WTC11 (cell line): Measurements from ENCODE around the gene HTR4.

Source experiments
- GRHL2 ChIP-seq: fragments of 250-450 bp; sonication (Bioruptor Pico); IDR thresholded peaks from 2 replicates; pipeline ENCODE4 v1.8.0; 2022; ENCODE audit warnings: mild to moderate bottlenecking, moderate library complexity; ENCODE audit not compliant: insufficient replicate concordance, severe bottlenecking
- NR2C2 ChIP-seq: sonication (generic); formaldehyde crosslinking; IDR thresholded peaks from 2 replicates; pipeline ENCODE4 v1.8.0; 2022; ENCODE audit warnings: mild to moderate bottlenecking, missing genetic modification reagents
- NR3C1 ChIP-seq: sonication (generic); formaldehyde crosslinking; conservative IDR thresholded peaks from 2 replicates; pipeline ENCODE4 v1.8.1; 2023; ENCODE audit warnings: low read depth, mild to moderate bottlenecking, missing genetic modification reagents
- TF ChIP-seq, protein P1 (sequence below): fragments of 200-600 bp; IDR thresholded peaks from 2 replicates; pipeline ENCODE4 v1.8.0; 2022; ENCODE audit warnings: antibody characterized with exemption
- TF ChIP-seq, protein P2 (sequence below): sonication (generic); formaldehyde crosslinking; IDR thresholded peaks from 2 replicates; pipeline ENCODE4 v1.8.0; 2022; ENCODE audit warnings: mild to moderate bottlenecking, missing genetic modification reagents
- TF ChIP-seq, protein P3 (sequence below): sonication (generic); formaldehyde crosslinking; IDR thresholded peaks from 2 replicates; pipeline ENCODE4 v1.8.0; 2023; ENCODE audit warnings: mild to moderate bottlenecking, missing genetic modification reagents

DNA sequence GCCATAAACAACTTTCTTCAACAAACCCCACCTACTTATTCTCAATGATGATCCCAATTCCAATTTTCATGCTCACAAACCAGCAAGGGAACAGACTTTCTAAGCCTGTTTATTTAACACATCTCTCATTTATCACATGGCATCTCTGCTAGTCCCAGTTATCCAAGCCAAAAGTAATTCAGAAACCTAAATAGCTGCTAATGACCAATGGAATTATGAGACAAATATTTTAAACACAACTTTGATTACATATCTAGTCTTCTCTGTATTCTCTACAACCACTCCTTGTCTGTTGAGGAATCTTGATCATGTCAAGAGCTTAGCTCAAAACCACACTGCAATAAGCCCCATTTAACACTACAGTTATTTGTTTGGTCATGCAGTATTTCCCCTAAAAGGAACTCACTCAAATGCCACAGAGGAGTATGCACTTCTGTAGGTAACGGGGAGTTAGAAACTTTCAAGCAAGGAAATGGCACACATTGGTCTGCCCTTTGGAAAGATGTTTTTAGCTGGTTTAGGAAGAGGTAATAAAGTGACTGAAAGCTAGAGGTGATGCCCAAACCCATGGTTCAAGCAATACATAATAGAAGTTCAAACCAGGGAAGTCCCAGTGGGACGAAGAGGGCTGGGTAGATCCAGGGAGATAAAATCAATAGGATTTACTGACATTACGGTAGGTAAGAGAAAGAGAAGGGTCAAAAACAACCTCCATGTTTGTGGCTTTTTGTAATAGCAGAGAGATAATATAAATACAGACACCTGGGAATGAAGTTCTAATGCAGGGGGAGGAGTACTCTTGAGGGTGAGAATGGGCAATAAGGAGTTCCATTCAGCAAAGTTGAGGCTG, 42.1 kb upstream of the HTR4 start:
- TF ChIP-seq, protein P1, sequence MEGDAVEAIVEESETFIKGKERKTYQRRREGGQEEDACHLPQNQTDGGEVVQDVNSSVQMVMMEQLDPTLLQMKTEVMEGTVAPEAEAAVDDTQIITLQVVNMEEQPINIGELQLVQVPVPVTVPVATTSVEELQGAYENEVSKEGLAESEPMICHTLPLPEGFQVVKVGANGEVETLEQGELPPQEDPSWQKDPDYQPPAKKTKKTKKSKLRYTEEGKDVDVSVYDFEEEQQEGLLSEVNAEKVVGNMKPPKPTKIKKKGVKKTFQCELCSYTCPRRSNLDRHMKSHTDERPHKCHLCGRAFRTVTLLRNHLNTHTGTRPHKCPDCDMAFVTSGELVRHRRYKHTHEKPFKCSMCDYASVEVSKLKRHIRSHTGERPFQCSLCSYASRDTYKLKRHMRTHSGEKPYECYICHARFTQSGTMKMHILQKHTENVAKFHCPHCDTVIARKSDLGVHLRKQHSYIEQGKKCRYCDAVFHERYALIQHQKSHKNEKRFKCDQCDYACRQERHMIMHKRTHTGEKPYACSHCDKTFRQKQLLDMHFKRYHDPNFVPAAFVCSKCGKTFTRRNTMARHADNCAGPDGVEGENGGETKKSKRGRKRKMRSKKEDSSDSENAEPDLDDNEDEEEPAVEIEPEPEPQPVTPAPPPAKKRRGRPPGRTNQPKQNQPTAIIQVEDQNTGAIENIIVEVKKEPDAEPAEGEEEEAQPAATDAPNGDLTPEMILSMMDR: no peak
- no peak for TF ChIP-seq GRHL2
- TF ChIP-seq NR3C1: no peak
- TF ChIP-seq NR2C2 (CRISPR knock-in tag): no peak
- TF ChIP-seq, protein P2, sequence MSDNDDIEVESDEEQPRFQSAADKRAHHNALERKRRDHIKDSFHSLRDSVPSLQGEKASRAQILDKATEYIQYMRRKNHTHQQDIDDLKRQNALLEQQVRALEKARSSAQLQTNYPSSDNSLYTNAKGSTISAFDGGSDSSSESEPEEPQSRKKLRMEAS (CRISPR knock-in tag): no peak
- TF ChIP-seq, protein P3, sequence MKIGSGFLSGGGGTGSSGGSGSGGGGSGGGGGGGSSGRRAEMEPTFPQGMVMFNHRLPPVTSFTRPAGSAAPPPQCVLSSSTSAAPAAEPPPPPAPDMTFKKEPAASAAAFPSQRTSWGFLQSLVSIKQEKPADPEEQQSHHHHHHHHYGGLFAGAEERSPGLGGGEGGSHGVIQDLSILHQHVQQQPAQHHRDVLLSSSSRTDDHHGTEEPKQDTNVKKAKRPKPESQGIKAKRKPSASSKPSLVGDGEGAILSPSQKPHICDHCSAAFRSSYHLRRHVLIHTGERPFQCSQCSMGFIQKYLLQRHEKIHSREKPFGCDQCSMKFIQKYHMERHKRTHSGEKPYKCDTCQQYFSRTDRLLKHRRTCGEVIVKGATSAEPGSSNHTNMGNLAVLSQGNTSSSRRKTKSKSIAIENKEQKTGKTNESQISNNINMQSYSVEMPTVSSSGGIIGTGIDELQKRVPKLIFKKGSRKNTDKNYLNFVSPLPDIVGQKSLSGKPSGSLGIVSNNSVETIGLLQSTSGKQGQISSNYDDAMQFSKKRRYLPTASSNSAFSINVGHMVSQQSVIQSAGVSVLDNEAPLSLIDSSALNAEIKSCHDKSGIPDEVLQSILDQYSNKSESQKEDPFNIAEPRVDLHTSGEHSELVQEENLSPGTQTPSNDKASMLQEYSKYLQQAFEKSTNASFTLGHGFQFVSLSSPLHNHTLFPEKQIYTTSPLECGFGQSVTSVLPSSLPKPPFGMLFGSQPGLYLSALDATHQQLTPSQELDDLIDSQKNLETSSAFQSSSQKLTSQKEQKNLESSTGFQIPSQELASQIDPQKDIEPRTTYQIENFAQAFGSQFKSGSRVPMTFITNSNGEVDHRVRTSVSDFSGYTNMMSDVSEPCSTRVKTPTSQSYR (CRISPR knock-in tag): no peak
